Esophagus muscularis mucosa (tissue), 4 donors: ENCODE data around the gene AP5B1. TPM values are rescaled to one million over a fixed set of nuclear protein-coding genes. Genes with fewer than 3 reads are reported as not detected.

Experiments
- DNase-seq: peaks from one replicate; pipeline ENCODE4 v3.0.0-alpha.2; 2017; ENCODE audit errors: extremely low spot score
- H3K27ac ChIP-seq, 4 donors: fragments of 200-600 bp; sonication (generic); replicated peaks in 1 of 4; 1 replicate in 3 of 4; 2 replicates in 1 of 4; pipeline ENCODE4 v1.5.1; 2016 to 2019; ENCODE audit warnings: mild to moderate bottlenecking in 1 of 4
- H3K27me3 ChIP-seq, 4 donors: fragments of 200-600 bp; sonication (generic); one replicate each; pipeline versions ENCODE4 v1.5.1 to v1.6.0; 2016 to 2019
- H3K36me3 ChIP-seq, 4 donors: fragments of 200-600 bp; sonication (generic); one replicate each; pipeline ENCODE4 v1.5.1; 2016 to 2019
- H3K4me1 ChIP-seq, 4 donors: fragments of 200-600 bp; sonication (generic); one replicate each; pipeline ENCODE4 v1.5.1; 2016 to 2019
- H3K4me3 ChIP-seq, 4 donors: fragments of 200-600 bp; sonication (generic); 1 replicate in 2 of 4; 2 replicates in 2 of 4; pipeline ENCODE4 v1.5.1; 2016 to 2019; ENCODE audit warnings: mild to moderate bottlenecking in 4 of 4, moderate library complexity in 1 of 4
- H3K9me3 ChIP-seq, 4 donors: fragments of 200-600 bp; sonication (generic); 1 replicate in 3 of 4; 2 replicates in 1 of 4; pipeline ENCODE4 v1.5.1; 2016 to 2019
- EP300 ChIP-seq: sonication (generic); formaldehyde crosslinking; IDR thresholded peaks from one replicate; pipeline ENCODE4 v1.6.1; 2017; ENCODE audit warnings: antibody characterized with exemption
- POLR2A ChIP-seq: fragments of 450-650 bp; IDR thresholded peaks from one replicate; pipeline ENCODE4 v1.6.1; 2017; ENCODE audit warnings: antibody characterized with exemption, moderate library complexity, mild to moderate bottlenecking, low read depth
- POLR2AphosphoS5 ChIP-seq, 2 donors: sonication (generic); formaldehyde crosslinking; IDR thresholded peaks; one replicate each; pipeline ENCODE4 v1.6.1; 2017; ENCODE audit warnings: antibody characterized with exemption in 2 of 2
- WGBS: methylation state at CpG from one replicate; pipeline ENCODE4 v1.1.5; 2018; 5-methylcytosine and 5-hydroxymethylcytosine counted together
- intact Hi-C: fragments of 100-400 bp; cut with DNase I; formaldehyde crosslinking; loops from one replicate; pipeline ENCODE4 v1.15.1; 2023
- total RNA-seq, 4 donors: library from RNA; depleted of rRNA; stranded (reverse); fragments of >200 nt; gene quantifications; one replicate each; pipeline versions ENCODE4 v1.1.0 to v1.2.1, GENCODE V29; 2016
- TF ChIP-seq, protein P1 (sequence below), 3 experiments: fragments of 200-600 bp in 2 of 3; fragments of 450-650 bp in 1 of 3; sonication (generic) in 2 of 3; IDR thresholded peaks; one replicate each; pipeline ENCODE4 v1.5.1; 2017 to 2019; ENCODE audit warnings: antibody characterized with exemption in 3 of 3, mild to moderate bottlenecking in 2 of 3, moderate library complexity in 1 of 3

Gene AP5B1
- total RNA-seq, 4 donors from 2014 or later: 15.0 to 28.0 (median 24.2) TPM

DNA sequence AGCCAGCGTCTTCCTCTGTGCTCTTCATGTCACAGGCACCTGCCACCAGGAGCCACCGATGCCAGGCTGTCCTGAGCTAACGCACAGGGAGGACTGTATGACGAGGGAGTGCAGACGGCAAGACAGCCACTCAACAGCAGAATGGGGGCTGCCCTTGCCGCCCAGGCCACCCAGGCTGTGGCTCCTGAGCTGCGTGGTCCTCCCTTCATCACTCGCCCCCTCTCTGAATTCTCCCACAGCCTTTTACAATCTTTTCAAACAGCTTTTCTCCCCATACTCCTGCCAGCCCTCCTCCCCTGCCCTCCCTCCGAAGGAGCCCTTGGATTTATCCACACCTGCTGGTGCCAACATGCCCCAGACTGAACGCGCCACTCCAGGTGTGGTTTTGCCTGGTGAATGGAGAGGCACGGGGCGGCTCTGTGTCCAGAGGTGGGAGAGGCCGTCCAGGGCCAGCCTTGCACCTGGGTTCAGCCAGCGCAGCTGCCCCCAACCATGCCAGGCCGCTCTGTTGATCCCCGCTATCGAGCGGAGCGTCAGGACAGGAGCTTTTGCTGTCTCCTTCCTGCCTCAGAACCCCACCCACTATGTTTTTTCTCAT is 28.1 kb upstream of the AP5B1 start:
- no peaks in the 10 kb centered on the region for H3K36me3 ChIP-seq
- H3K4me3 ChIP-seq: no peak overlapping the region
- intact Hi-C loops: no loop called here
- DNase-seq: no peak
- 70% methylated on average over 20 of the region's 20 CpGs for WGBS
- no peaks in the 10 kb centered on the region for H3K9me3 ChIP-seq
- peaks cover 0 to 16% (median 3%) of the 10 kb centered on the region in 4 donors for H3K27me3 ChIP-seq
- no peak overlapping the region for H3K27ac ChIP-seq
- TF ChIP-seq POLR2AphosphoS5 (IDR thresholded peaks at IDR 0.05) (no peak), POLR2A (no peak), EP300 (no peak)
- TF ChIP-seq, protein P1, sequence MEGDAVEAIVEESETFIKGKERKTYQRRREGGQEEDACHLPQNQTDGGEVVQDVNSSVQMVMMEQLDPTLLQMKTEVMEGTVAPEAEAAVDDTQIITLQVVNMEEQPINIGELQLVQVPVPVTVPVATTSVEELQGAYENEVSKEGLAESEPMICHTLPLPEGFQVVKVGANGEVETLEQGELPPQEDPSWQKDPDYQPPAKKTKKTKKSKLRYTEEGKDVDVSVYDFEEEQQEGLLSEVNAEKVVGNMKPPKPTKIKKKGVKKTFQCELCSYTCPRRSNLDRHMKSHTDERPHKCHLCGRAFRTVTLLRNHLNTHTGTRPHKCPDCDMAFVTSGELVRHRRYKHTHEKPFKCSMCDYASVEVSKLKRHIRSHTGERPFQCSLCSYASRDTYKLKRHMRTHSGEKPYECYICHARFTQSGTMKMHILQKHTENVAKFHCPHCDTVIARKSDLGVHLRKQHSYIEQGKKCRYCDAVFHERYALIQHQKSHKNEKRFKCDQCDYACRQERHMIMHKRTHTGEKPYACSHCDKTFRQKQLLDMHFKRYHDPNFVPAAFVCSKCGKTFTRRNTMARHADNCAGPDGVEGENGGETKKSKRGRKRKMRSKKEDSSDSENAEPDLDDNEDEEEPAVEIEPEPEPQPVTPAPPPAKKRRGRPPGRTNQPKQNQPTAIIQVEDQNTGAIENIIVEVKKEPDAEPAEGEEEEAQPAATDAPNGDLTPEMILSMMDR (IDR thresholded peaks at IDR 0.05): no peak
- no peaks in the 10 kb centered on the region for H3K4me1 ChIP-seq

DNA sequence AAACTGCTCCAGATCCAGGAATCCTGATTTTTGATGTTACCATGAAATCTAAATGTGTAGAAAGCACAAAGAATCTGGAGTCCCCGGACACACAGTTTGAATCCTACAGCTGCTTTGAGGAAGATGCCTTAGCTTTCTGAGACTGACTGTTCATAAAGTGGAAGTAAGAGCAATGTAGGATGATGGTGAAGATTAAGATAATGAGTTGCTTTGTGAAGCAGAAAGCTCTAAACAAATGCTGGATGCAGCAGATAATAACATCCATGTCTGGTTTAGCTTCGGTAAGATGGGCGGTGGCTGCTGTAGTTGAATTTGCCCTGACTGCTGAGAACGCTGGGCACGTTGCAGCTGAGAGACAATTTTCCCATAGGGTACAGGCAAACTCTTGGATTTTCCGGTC is 26.2 kb upstream of the AP5B1 start:
- Histone ChIP-seq H3K9me3 (no peaks in the 10 kb centered on the region), H3K4me1 (no peaks in the 10 kb centered on the region), H3K27me3 (peaks cover 0 to 35% (median 13%) of the 10 kb centered on the region in 4 donors), H3K4me3 (no peak overlapping the region), H3K27ac (no peak overlapping the region), H3K36me3 (no peaks in the 10 kb centered on the region)
- no peak for DNase-seq
- 77% methylated on average over 6 of the region's 6 CpGs for WGBS
- intact Hi-C loops: no loop called here
- TF ChIP-seq POLR2A (no peak), POLR2AphosphoS5 (IDR thresholded peaks at IDR 0.05) (no peak), EP300 (no peak)
- TF ChIP-seq, protein P1 (IDR thresholded peaks at IDR 0.05): no peak

DNA sequence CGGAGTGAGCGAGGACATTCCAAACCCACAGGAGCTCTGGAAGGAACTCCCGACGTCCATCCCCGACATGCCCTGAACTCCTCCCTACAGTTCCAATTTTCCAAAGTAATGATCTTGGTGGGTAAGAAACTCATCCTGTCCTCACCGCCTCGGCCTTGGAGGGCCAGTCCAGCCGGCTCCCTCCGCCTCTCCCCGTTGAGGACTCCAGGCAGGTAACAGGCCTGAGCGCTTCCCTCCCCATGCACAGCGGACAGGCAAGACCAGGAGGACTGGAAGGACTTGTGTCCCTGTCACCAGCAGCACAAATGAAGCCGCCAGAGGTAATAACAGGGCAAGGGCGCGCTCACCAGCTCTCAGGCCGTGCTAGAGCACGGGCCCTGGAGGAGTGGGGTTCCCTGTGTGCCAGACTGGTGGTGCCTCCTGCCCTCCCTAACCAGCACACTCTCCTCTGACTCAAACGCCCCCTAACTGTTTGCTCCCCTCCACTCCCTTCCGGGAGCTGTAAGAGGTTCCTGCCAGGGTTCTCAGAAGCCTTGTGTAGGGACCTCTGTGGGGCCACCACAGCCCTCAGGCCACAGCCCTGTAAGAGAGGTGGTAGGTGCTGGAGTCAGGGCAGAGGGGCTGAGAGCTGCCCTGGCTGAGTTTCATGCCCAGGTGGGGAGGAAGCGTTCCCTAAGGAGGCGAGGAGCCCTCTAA is 23.2 kb upstream of the AP5B1 start:
- H3K27ac ChIP-seq: no peak overlapping the region
- peaks cover 0 to 65% (median 27%) of the 10 kb centered on the region in 4 donors for H3K27me3 ChIP-seq
- H3K9me3 ChIP-seq: no peaks in the 10 kb centered on the region
- H3K36me3 ChIP-seq: no peaks in the 10 kb centered on the region
- no peak overlapping the region for H3K4me3 ChIP-seq
- no peaks in the 10 kb centered on the region for H3K4me1 ChIP-seq
- DNase-seq: no peak
- 60% methylated on average over 19 of the region's 21 CpGs for WGBS
- TF ChIP-seq, protein P1 (IDR thresholded peaks at IDR 0.05): no peak
- TF ChIP-seq EP300: no peak
- intact Hi-C loops: no loop called here

DNA sequence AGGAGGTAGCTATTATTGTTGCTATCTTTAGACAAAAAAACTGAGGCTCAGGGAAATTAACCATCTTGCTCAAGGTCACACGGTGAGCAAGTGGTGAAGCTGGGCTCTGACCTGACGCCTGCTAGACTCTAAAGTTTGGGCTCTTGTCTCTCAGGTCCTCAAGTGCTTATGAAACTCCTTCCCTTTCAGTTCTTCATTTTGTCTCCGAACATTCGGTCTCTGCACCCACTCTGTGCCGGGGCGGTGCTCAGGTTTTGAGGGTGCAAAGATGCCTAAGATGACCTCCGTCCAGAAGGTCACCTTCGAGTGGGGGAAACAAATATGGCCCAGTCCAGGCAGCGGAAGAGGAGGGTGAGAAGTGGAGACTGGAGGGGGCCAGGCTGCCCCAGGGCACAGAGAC is 22.1 kb upstream of the AP5B1 start:
- TF ChIP-seq POLR2AphosphoS5 (IDR thresholded peaks at IDR 0.05) (no peak), EP300 (no peak), POLR2A (no peak)
- TF ChIP-seq, protein P1 (IDR thresholded peaks at IDR 0.05): no peak
- intact Hi-C loops: no loop called here

More for the DNA sequence above, 22.1 kb upstream of the AP5B1 start:
- peaks cover 0 to 76% (median 27%) of the 10 kb centered on the region in 4 donors for H3K27me3 ChIP-seq
- H3K4me3 ChIP-seq: no peak overlapping the region
- no peak overlapping the region for H3K27ac ChIP-seq
- H3K4me1 ChIP-seq: no peaks in the 10 kb centered on the region
- 81% methylated on average over 9 of the region's 9 CpGs for WGBS
- DNase-seq: no peak
- no peaks in the 10 kb centered on the region for H3K36me3 ChIP-seq
- H3K9me3 ChIP-seq: no peaks in the 10 kb centered on the region
